GM12878 (cell line): ENCODE data around the gene DUSP22. TPM values are rescaled to one million over a fixed set of nuclear protein-coding genes. Genes with fewer than 3 reads are reported as not detected.

Source experiments
- BACH1 ChIP-seq: fragments of 450-650 bp; IDR thresholded peaks from 2 replicates; pipeline ENCODE4 v1.6.1; 2017; ENCODE audit warnings: mild to moderate bottlenecking, borderline replicate concordance
- BCL11A ChIP-seq: IDR thresholded peaks from 2 replicates; pipeline ENCODE4 v1.6.1; 2011; ENCODE audit warnings: low read depth, low read length
- BRCA1 ChIP-seq: IDR thresholded peaks from 2 replicates; pipeline ENCODE4 v1.6.1; 2011; ENCODE audit warnings: low read depth, low read length, improper control_type of control experiment
- CEBPB ChIP-seq, 2 experiments: fragments of 150-350 bp in 1 of 2; IDR thresholded peaks; 2 replicates each; pipeline ENCODE4 v1.6.1; 2012 to 2014; ENCODE audit warnings: low read depth in 2 of 2, low read length in 2 of 2, borderline replicate concordance in 1 of 2, inconsistent platforms in 1 of 2
- CHD1 ChIP-seq: IDR thresholded peaks from 2 replicates; pipeline ENCODE4 v1.6.1; 2012; ENCODE audit warnings: low read depth, low read length, improper control_type of control experiment
- EED ChIP-seq: sonication (generic); IDR thresholded peaks from 2 replicates; pipeline ENCODE4 v1.6.1; 2016; ENCODE audit warnings: antibody characterized with exemption, low read depth
- MYB ChIP-seq: fragments of 150-350 bp; IDR thresholded peaks from 2 replicates; pipeline ENCODE4 v1.6.1; 2014; ENCODE audit warnings: mild to moderate bottlenecking, low read depth, low read length, borderline replicate concordance
- NBN ChIP-seq: fragments of 450-650 bp; IDR thresholded peaks from 2 replicates; pipeline ENCODE4 v1.6.1; 2016
- NFXL1 ChIP-seq: fragments of 450-650 bp; IDR thresholded peaks from 2 replicates; pipeline ENCODE4 v1.6.1; 2017; ENCODE audit warnings: antibody characterized with exemption, mild to moderate bottlenecking, borderline replicate concordance
- NR2F1 ChIP-seq: fragments of 450-650 bp; conservative IDR thresholded peaks from 2 replicates; pipeline ENCODE4 v1.6.1; 2017; ENCODE audit warnings: mild to moderate bottlenecking
- PAX8 ChIP-seq: fragments of 450-650 bp; IDR thresholded peaks from 2 replicates; pipeline ENCODE4 v1.6.1; 2017; ENCODE audit warnings: mild to moderate bottlenecking, moderate library complexity
- PML ChIP-seq: IDR thresholded peaks from 2 replicates; pipeline ENCODE4 v1.6.1; 2012; ENCODE audit warnings: low read length, inconsistent platforms
- RBBP5 ChIP-seq: fragments of 200-600 bp; sonication (generic); conservative IDR thresholded peaks from 2 replicates; pipeline ENCODE4 v1.6.1; 2016
- RUNX3 ChIP-seq: IDR thresholded peaks from 2 replicates; pipeline ENCODE4 v1.6.1; 2012; ENCODE audit warnings: low read length, inconsistent platforms
- SMAD5 ChIP-seq: IDR thresholded peaks from 2 replicates; pipeline ENCODE4 v1.6.1; 2016; ENCODE audit warnings: antibody characterized with exemption, low read depth
- TAF1 ChIP-seq: IDR thresholded peaks from 2 replicates; pipeline ENCODE4 v1.6.1; 2011; ENCODE audit warnings: mild to moderate bottlenecking, low read depth, low read length, borderline replicate concordance
- WRNIP1 ChIP-seq: IDR thresholded peaks from 2 replicates; pipeline ENCODE4 v1.6.1; 2011; ENCODE audit warnings: low read depth, low read length, improper control_type of control experiment, borderline replicate concordance
- YBX1 ChIP-seq: fragments of 450-650 bp; IDR thresholded peaks from 2 replicates; pipeline ENCODE4 v1.6.1; 2016; ENCODE audit warnings: antibody characterized with exemption
- ZBED1 ChIP-seq: IDR thresholded peaks from 2 replicates; pipeline ENCODE4 v1.6.1; 2016; ENCODE audit warnings: borderline replicate concordance
- ZNF274 ChIP-seq: IDR thresholded peaks from one replicate; pipeline ENCODE4 v1.8.0; 2011; ENCODE audit not compliant: insufficient read length, insufficient read depth
- polyA plus RNA-seq, 11 experiments: library from polyadenylated mRNA; depleted of rRNA in 4 of 11; unstranded in 6 of 11; stranded (reverse) in 5 of 11; fragments of >200 nt; fragmentation: Nextera tagmentation in 4 of 11; fragmentation: Illumina TruSeq in 1 of 11; extraction: Ambion mirVana in 4 of 11; extraction: Trizol in 1 of 11; gene quantifications; 1 replicate in 1 of 11; 2 replicates in 10 of 11; pipeline versions ENCODE4 v1.2.1 to v1.2.3, GENCODE V29; 2011 to 2016; ENCODE audit warnings: inconsistent platforms in 2 of 11, missing spikeins in 2 of 11, low read depth in 1 of 11
- total RNA-seq, 4 experiments: library from RNA; depleted of rRNA in 3 of 4; stranded (reverse); fragments of >200 nt in 3 of 4; fragmentation: Illumina TruSeq in 1 of 4; extraction: Trizol in 1 of 4; gene quantifications; 2 replicates each; pipeline versions ENCODE4 v1.2.1 to v1.2.3, GENCODE V29; 2013 to 2021
- TF ChIP-seq, protein P1 (sequence below): fragments of 450-650 bp; IDR thresholded peaks from 2 replicates; pipeline ENCODE4 v1.6.1; 2017; ENCODE audit warnings: mild to moderate bottlenecking, moderate library complexity
- TF ChIP-seq, protein P2 (sequence below): fragments of 150-350 bp; IDR thresholded peaks from 2 replicates; pipeline ENCODE4 v1.6.1; 2016; ENCODE audit warnings: low read depth, low read length

DUSP22 gene
- total and polyA plus RNA-seq, 10 of the 15 experiments (the other 5 are each of a cell fraction or from before 2014, with no cell fraction given), result 78.9 to 156 (median 107) TPM

DNA sequence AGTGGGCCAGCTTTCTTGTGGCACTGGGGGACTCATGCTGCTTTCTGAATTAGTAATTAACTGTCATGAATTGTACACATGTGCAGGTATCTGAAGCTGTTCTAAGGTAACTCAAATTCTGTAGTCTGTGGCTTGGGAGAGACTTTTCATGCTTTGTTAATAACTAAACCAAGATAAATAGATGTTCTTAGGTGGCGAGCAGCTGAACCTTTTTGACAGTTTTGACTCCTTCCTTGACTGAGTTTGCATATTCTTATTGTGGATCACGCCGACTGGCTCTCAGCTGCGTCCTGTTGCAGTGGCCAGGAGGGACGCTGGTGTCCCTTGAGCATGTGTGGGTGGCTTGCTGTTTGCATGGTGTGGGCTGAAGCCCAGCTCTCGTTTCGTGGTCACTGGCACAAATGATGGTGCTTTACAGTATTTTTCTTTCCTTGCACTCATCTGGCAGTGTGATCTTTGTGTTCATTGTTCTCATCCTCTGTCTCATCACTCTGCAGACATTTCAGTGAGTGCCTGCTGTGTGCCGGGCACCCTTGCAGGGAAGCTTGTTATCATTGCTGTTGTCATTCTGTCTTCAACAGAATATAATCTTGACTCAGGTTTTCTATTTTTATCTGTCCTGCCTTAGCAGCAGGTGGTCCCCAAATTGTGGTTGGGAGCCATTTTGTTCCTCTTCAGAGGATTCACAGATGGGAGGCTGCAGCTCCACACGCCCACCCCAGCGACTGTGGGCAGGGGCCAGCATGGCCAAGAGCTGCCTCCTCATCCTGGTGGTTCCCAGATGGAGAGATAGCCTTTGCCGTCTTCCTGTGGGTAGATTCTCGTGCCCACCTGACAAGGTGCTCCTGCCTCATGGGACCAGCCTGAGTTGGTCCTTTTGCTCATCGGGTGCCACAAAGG is 39.6 kb downstream of the DUSP22 start (continued):
- TF ChIP-seq YBX1, result 0 out of 2 replicates have a peak, but pooled peaks have one; percentile 47
- no peak for TF ChIP-seq MYB
- TF ChIP-seq PML, result no peak
- 0 out of 2 replicates have a peak, but pooled peaks have one; percentile 1 for TF ChIP-seq WRNIP1
- no peak for TF ChIP-seq ZNF274
- peak; percentile 97; the same call in 1 of the 2 replicates for TF ChIP-seq ZBED1
- TF ChIP-seq NFXL1, result no peak
- TF ChIP-seq RUNX3, result no peak
- peak; percentile 74 for TF ChIP-seq NR2F1
- TF ChIP-seq, protein P1, sequence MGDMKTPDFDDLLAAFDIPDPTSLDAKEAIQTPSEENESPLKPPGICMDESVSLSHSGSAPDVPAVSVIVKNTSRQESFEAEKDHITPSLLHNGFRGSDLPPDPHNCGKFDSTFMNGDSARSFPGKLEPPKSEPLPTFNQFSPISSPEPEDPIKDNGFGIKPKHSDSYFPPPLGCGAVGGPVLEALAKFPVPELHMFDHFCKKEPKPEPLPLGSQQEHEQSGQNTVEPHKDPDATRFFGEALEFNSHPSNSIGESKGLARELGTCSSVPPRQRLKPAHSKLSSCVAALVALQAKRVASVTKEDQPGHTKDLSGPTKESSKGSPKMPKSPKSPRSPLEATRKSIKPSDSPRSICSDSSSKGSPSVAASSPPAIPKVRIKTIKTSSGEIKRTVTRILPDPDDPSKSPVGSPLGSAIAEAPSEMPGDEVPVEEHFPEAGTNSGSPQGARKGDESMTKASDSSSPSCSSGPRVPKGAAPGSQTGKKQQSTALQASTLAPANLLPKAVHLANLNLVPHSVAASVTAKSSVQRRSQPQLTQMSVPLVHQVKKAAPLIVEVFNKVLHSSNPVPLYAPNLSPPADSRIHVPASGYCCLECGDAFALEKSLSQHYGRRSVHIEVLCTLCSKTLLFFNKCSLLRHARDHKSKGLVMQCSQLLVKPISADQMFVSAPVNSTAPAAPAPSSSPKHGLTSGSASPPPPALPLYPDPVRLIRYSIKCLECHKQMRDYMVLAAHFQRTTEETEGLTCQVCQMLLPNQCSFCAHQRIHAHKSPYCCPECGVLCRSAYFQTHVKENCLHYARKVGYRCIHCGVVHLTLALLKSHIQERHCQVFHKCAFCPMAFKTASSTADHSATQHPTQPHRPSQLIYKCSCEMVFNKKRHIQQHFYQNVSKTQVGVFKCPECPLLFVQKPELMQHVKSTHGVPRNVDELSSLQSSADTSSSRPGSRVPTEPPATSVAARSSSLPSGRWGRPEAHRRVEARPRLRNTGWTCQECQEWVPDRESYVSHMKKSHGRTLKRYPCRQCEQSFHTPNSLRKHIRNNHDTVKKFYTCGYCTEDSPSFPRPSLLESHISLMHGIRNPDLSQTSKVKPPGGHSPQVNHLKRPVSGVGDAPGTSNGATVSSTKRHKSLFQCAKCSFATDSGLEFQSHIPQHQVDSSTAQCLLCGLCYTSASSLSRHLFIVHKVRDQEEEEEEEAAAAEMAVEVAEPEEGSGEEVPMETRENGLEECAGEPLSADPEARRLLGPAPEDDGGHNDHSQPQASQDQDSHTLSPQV, result 0 out of 2 replicates have a peak, but pooled peaks have one; percentile 13
- TF ChIP-seq BACH1, result 0 out of 2 replicates have a peak, but pooled peaks have one; percentile 29
- TF ChIP-seq CHD1, result peak; percentile 56; the same call in 1 of the 2 replicates
- TF ChIP-seq RBBP5, result no peak
- TF ChIP-seq TAF1, result peak; percentile 57; the same call in 1 of the 2 replicates
- peak; percentile 90; the same call in 1 of the 2 replicates for TF ChIP-seq NBN
- no peak for TF ChIP-seq PAX8
- TF ChIP-seq BCL11A, result peak; percentile 78
- no peak; a peak in 1 of 4 replicates for TF ChIP-seq CEBPB (IDR thresholded peaks at IDR 0.05; ENCODE audit: borderline replicate concordance in 1 of 2, low read depth in 2 of 2, low read length in 2 of 2)
- TF ChIP-seq SMAD5, result no peak; the same call in none of the 2 replicates
- no peak for TF ChIP-seq BRCA1
- TF ChIP-seq, protein P2, sequence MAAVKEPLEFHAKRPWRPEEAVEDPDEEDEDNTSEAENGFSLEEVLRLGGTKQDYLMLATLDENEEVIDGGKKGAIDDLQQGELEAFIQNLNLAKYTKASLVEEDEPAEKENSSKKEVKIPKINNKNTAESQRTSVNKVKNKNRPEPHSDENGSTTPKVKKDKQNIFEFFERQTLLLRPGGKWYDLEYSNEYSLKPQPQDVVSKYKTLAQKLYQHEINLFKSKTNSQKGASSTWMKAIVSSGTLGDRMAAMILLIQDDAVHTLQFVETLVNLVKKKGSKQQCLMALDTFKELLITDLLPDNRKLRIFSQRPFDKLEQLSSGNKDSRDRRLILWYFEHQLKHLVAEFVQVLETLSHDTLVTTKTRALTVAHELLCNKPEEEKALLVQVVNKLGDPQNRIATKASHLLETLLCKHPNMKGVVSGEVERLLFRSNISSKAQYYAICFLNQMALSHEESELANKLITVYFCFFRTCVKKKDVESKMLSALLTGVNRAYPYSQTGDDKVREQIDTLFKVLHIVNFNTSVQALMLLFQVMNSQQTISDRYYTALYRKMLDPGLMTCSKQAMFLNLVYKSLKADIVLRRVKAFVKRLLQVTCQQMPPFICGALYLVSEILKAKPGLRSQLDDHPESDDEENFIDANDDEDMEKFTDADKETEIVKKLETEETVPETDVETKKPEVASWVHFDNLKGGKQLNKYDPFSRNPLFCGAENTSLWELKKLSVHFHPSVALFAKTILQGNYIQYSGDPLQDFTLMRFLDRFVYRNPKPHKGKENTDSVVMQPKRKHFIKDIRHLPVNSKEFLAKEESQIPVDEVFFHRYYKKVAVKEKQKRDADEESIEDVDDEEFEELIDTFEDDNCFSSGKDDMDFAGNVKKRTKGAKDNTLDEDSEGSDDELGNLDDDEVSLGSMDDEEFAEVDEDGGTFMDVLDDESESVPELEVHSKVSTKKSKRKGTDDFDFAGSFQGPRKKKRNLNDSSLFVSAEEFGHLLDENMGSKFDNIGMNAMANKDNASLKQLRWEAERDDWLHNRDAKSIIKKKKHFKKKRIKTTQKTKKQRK, result no peak
- TF ChIP-seq EED, result peak; percentile 90
